ENCODE data around the gene FZR1. TPM values are rescaled to one million over a fixed set of nuclear protein-coding genes. Genes with fewer than 3 reads are reported as not detected.

FZR1 gene
- total and polyA plus RNA-seq, 2 of the 13 experiments (the other 11 are each of a cell fraction or from before 2014, with no cell fraction given), result 29.0 to 30.8 TPM

- TF ChIP-seq ZNF124 (CRISPR knock-in tag; IDR thresholded peaks at IDR 0.05) (peak; percentile 62; the same call in 1 of the 2 replicates), BRCA1 (CRISPR knock-in tag; IDR thresholded peaks at IDR 0.05) (no peak), ZNF713 (CRISPR knock-in tag; IDR thresholded peaks at IDR 0.05) (no peak), ZNF276 (CRISPR knock-in tag; IDR thresholded peaks at IDR 0.05; ENCODE audit: low read depth) (no peak; the same call in 1 of the 2 replicates), SMYD3 (CRISPR knock-in tag; IDR thresholded peaks at IDR 0.05) (no peak), RERE (CRISPR knock-in tag; IDR thresholded peaks at IDR 0.05; ENCODE audit: low read depth) (no peak), NFIC (IDR thresholded peaks at IDR 0.05; ENCODE audit: low read length) (no peak), ATF6 (CRISPR knock-in tag; conservative IDR thresholded peaks at IDR 0.05) (no peak), ZNF274 (CRISPR knock-in tag; IDR thresholded peaks at IDR 0.05) (no peak), ZMYM2 (CRISPR knock-in tag; IDR thresholded peaks at IDR 0.05) (no peak), KMT2B (CRISPR knock-in tag; IDR thresholded peaks at IDR 0.05) (no peak), HNRNPL (IDR thresholded peaks at IDR 0.05; ENCODE audit: low read depth, low read length) (peak; percentile 98), ARID3A (IDR thresholded peaks at IDR 0.05; ENCODE audit: low read depth, low read length) (no peak)
- TF ChIP-seq, protein P1, sequence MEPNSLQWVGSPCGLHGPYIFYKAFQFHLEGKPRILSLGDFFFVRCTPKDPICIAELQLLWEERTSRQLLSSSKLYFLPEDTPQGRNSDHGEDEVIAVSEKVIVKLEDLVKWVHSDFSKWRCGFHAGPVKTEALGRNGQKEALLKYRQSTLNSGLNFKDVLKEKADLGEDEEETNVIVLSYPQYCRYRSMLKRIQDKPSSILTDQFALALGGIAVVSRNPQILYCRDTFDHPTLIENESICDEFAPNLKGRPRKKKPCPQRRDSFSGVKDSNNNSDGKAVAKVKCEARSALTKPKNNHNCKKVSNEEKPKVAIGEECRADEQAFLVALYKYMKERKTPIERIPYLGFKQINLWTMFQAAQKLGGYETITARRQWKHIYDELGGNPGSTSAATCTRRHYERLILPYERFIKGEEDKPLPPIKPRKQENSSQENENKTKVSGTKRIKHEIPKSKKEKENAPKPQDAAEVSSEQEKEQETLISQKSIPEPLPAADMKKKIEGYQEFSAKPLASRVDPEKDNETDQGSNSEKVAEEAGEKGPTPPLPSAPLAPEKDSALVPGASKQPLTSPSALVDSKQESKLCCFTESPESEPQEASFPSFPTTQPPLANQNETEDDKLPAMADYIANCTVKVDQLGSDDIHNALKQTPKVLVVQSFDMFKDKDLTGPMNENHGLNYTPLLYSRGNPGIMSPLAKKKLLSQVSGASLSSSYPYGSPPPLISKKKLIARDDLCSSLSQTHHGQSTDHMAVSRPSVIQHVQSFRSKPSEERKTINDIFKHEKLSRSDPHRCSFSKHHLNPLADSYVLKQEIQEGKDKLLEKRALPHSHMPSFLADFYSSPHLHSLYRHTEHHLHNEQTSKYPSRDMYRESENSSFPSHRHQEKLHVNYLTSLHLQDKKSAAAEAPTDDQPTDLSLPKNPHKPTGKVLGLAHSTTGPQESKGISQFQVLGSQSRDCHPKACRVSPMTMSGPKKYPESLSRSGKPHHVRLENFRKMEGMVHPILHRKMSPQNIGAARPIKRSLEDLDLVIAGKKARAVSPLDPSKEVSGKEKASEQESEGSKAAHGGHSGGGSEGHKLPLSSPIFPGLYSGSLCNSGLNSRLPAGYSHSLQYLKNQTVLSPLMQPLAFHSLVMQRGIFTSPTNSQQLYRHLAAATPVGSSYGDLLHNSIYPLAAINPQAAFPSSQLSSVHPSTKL (CRISPR knock-in tag; IDR thresholded peaks at IDR 0.05), result peak; percentile 21; the same call in 1 of the 2 replicates
Observed at GRCh38 chr19:3480383-3481091, 25.6 kb upstream of the FZR1 start, which contains the start of gene SMIM24 (continued).

Data from HepG2 (cell line).